ENCODE measurements around the gene CKS1B.

The CKS1B gene

GRCh38 chr1:154937988-154938386 lies 36.5 kb upstream of the CKS1B start:
- Histone ChIP-seq H3K4me3 (ENCODE audit: severe bottlenecking) (peak overlapping the region; percentile 52), H3K27me3 (ENCODE audit: insufficient read depth, poor library complexity, severe bottlenecking) (no peaks in the 10 kb centered on the region), H3K27ac (ENCODE audit: poor library complexity, severe bottlenecking) (peak overlapping the region; percentile 90), H3K4me1 (ENCODE audit: insufficient read depth, poor library complexity, severe bottlenecking) (peaks cover 14% of the 10 kb centered on the region), H3K36me3 (ENCODE audit: low read depth) (no peaks in the 10 kb centered on the region), H3K9me3 (ENCODE audit: severe bottlenecking) (no peaks in the 10 kb centered on the region)
- no peak for ATAC-seq (ENCODE audit: low read depth)
- no peak for DNase-seq (ENCODE audit: low spot score)
- TF ChIP-seq, protein P1, sequence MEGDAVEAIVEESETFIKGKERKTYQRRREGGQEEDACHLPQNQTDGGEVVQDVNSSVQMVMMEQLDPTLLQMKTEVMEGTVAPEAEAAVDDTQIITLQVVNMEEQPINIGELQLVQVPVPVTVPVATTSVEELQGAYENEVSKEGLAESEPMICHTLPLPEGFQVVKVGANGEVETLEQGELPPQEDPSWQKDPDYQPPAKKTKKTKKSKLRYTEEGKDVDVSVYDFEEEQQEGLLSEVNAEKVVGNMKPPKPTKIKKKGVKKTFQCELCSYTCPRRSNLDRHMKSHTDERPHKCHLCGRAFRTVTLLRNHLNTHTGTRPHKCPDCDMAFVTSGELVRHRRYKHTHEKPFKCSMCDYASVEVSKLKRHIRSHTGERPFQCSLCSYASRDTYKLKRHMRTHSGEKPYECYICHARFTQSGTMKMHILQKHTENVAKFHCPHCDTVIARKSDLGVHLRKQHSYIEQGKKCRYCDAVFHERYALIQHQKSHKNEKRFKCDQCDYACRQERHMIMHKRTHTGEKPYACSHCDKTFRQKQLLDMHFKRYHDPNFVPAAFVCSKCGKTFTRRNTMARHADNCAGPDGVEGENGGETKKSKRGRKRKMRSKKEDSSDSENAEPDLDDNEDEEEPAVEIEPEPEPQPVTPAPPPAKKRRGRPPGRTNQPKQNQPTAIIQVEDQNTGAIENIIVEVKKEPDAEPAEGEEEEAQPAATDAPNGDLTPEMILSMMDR (IDR thresholded peaks at IDR 0.05; ENCODE audit: poor library complexity, severe bottlenecking): no peak

- DNase-seq (ENCODE audit: low spot score): no peak
- Histone ChIP-seq H3K27ac (ENCODE audit: poor library complexity, severe bottlenecking) (peak overlapping the region; percentile 90), H3K27me3 (ENCODE audit: insufficient read depth, poor library complexity, severe bottlenecking) (no peaks in the 10 kb centered on the region), H3K9me3 (ENCODE audit: severe bottlenecking) (no peaks in the 10 kb centered on the region), H3K4me3 (ENCODE audit: severe bottlenecking) (no peak overlapping the region), H3K4me1 (ENCODE audit: insufficient read depth, poor library complexity, severe bottlenecking) (peaks cover 14% of the 10 kb centered on the region), H3K36me3 (ENCODE audit: low read depth) (no peaks in the 10 kb centered on the region)
- no peak for ATAC-seq (ENCODE audit: low read depth)
- TF ChIP-seq, protein P1 (IDR thresholded peaks at IDR 0.05; ENCODE audit: poor library complexity, severe bottlenecking): no peak
Measured at GRCh38 chr1:154938604-154939399, 35.7 kb upstream of the CKS1B start.

DNA sequence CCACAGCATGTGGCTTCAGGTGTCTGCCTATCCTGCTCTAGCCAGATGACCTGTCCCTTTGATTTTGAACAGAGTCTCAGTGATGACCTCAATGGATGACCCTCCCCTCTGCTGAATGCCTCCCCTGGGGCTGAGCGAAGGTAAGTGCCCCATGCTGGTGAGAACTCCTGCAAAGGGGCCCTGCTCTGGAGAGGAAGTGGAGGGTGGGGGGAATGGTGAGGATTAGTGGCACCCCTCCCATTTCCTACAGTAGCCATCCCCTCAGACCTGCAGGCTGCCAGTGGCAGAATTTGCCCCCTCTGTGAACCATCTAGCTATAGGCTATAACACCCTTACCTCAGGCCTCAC lies 34.3 kb upstream of the CKS1B start:
- no peak overlapping the region for H3K27ac ChIP-seq (ENCODE audit: poor library complexity, severe bottlenecking)
- peaks cover 14% of the 10 kb centered on the region for H3K4me1 ChIP-seq (ENCODE audit: insufficient read depth, poor library complexity, severe bottlenecking)
- H3K27me3 ChIP-seq (ENCODE audit: insufficient read depth, poor library complexity, severe bottlenecking): no peaks in the 10 kb centered on the region
- DNase-seq (ENCODE audit: low spot score) (no peak), ATAC-seq (ENCODE audit: low read depth) (no peak)
- H3K4me3 ChIP-seq (ENCODE audit: severe bottlenecking): no peak overlapping the region
- no peaks in the 10 kb centered on the region for H3K36me3 ChIP-seq (ENCODE audit: low read depth)
- H3K9me3 ChIP-seq (ENCODE audit: severe bottlenecking): no peaks in the 10 kb centered on the region
- TF ChIP-seq, protein P1 (IDR thresholded peaks at IDR 0.05; ENCODE audit: poor library complexity, severe bottlenecking): no peak

DNA sequence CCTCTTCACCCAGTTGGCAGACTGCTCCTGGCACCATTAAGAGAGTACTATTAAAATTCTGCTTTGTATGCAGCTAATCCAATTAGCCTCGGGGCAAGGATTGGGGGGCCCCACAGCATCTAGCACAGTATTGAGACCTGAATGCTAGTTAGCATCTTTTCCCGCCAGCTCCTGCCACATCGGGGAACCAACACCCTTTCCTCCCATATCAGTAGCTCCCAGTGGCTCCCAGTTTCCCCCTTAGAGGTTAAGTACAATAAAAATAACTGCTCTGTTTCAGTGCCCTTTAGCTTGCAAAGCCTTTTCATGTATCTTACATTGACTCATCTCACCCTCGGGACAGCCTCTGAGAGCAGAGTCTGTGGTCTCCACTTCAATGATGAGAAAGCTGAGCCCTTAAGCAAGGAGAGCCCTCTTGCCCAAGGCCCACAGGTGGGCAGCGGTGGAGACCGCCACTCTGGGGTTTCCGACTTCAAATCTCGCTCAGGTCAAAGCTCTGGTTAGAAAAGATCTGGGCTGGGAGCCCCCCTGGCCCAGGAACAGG lies 33.8 kb upstream of the CKS1B start:
- ATAC-seq (ENCODE audit: low read depth) (no peak), DNase-seq (ENCODE audit: low spot score) (no peak)
- H3K27me3 ChIP-seq (ENCODE audit: insufficient read depth, poor library complexity, severe bottlenecking): no peaks in the 10 kb centered on the region
- peaks cover 12% of the 10 kb centered on the region for H3K4me1 ChIP-seq (ENCODE audit: insufficient read depth, poor library complexity, severe bottlenecking)
- H3K36me3 ChIP-seq (ENCODE audit: low read depth): no peaks in the 10 kb centered on the region
- H3K27ac ChIP-seq (ENCODE audit: poor library complexity, severe bottlenecking): no peak overlapping the region
- no peak overlapping the region for H3K4me3 ChIP-seq (ENCODE audit: severe bottlenecking)
- TF ChIP-seq, protein P1 (IDR thresholded peaks at IDR 0.05; ENCODE audit: poor library complexity, severe bottlenecking): no peak
- no peaks in the 10 kb centered on the region for H3K9me3 ChIP-seq (ENCODE audit: severe bottlenecking)

Measured in RWPE2 (cell line).